Left lobe of liver (tissue), 2 donors: ENCODE results near the gene AP2M1. TPM values are rescaled to one million over a fixed set of nuclear protein-coding genes. Genes with fewer than 3 reads are reported as not detected.

Source experiments
- ATAC-seq: fragments of 200-7000 bp; cut with Tn5 transposase; one replicate; pipeline ENCODE4 v1.9.1; 2020; ENCODE audit warnings: mild to moderate bottlenecking, moderate library complexity
- DNase-seq: peaks from one replicate; pipeline ENCODE4 v3.0.0-alpha.2; 2020; ENCODE audit warnings: low spot score
- total RNA-seq: library from RNA; stranded (reverse); gene quantifications from one replicate; pipeline ENCODE4 v1.2.1, GENCODE V29; 2021
- donor health status: DM: no; HTN: no; CAD: no; lungs with moderate emphysema.
- donor health status: DM: no; HTN: yes; CAD: no.

AP2M1 gene
- total RNA-seq, 1 donor from 2014 or later, result 119 TPM

GRCh38 chr3:184177767-184178306, 3.2 kb downstream of the AP2M1 start:
- DNase-seq (no peak), ATAC-seq (no peak)

- no peak for DNase-seq
- ATAC-seq, result no peak
Measured at GRCh38 chr3:184178521-184179138, 4.0 kb downstream of the AP2M1 start.

GRCh38 chr3:184180165-184180564, 5.5 kb downstream of the AP2M1 start:
- ATAC-seq, result no peak
- no peak for DNase-seq

- ATAC-seq, result no peak
- no peak for DNase-seq
Measured at GRCh38 chr3:184181596-184181995, 6.9 kb downstream of the AP2M1 start.

- DNase-seq, result no peak
Measured at GRCh38 chr3:184183679-184184078, 9.0 kb downstream of the AP2M1 start.

GRCh38 chr3:184184546-184185230, 10.0 kb downstream of the AP2M1 start:
- ATAC-seq (no peak), DNase-seq (no peak)

More at GRCh38 chr3:184183679-184184078, 9.0 kb downstream of the AP2M1 start:
- no peak for ATAC-seq

GRCh38 chr3:184185461-184186183, 11.0 kb downstream of the AP2M1 start:
- DNase-seq (peak; percentile 100), ATAC-seq (peak; percentile 92)

GRCh38 chr3:184186184-184186901, 11.7 kb downstream of the AP2M1 start, which contains the start of gene ABCF3:
Gene ABCF3 (plus strand): TSS chr3:184186199. CDS start chr3:184186208, 9 bp downstream.
- ATAC-seq (peak; percentile 49), DNase-seq (no peak)

- ATAC-seq (no peak), DNase-seq (no peak)
Measured at GRCh38 chr3:184186902-184187207, 12.2 kb downstream of the AP2M1 start.

GRCh38 chr3:184188080-184188479, 13.4 kb downstream of the AP2M1 start:
- ATAC-seq, result no peak
- DNase-seq, result no peak

- DNase-seq (no peak), ATAC-seq (no peak)
Measured at GRCh38 chr3:184189421-184189820, 14.8 kb downstream of the AP2M1 start.

GRCh38 chr3:184192889-184193288, 18.2 kb downstream of the AP2M1 start:
- no peak for DNase-seq

GRCh38 chr3:184193991-184194539, 19.4 kb downstream of the AP2M1 start:
- DNase-seq (no peak), ATAC-seq (no peak)

More at GRCh38 chr3:184192889-184193288, 18.2 kb downstream of the AP2M1 start:
- no peak for ATAC-seq

GRCh38 chr3:184196536-184196935, 21.9 kb downstream of the AP2M1 start:
- DNase-seq, result no peak
- peak; percentile 27 for ATAC-seq

- ATAC-seq, result peak; percentile 18
Measured at GRCh38 chr3:184198509-184198908, 23.9 kb downstream of the AP2M1 start.

GRCh38 chr3:184200825-184201224, 26.2 kb downstream of the AP2M1 start:
- no peak for ATAC-seq
- DNase-seq, result no peak

More at GRCh38 chr3:184198509-184198908, 23.9 kb downstream of the AP2M1 start:
- no peak for DNase-seq

GRCh38 chr3:184203526-184203925, 28.9 kb downstream of the AP2M1 start:
- ATAC-seq, result no peak
- DNase-seq, result no peak

- peak; percentile 41 for ATAC-seq
Measured at GRCh38 chr3:184209146-184209923, 34.7 kb downstream of the AP2M1 start.

GRCh38 chr3:184211297-184211696, 36.6 kb downstream of the AP2M1 start:
- DNase-seq (no peak), ATAC-seq (no peak)

More at GRCh38 chr3:184209146-184209923, 34.7 kb downstream of the AP2M1 start:
- no peak for DNase-seq

- DNase-seq, result no peak
- no peak for ATAC-seq
Measured at GRCh38 chr3:184211718-184212117, 37.1 kb downstream of the AP2M1 start.
